RWPE1 (cell line): ENCODE data around the gene HYAL3.

Source experiments
- CTCF ChIA-PET: fragments of 350-600 bp; sonication (Branson Sonifier 250); formaldehyde crosslinking; extraction: SDS; loops from one replicate; lab custom pipeline; 2021; lab: Yijun Ruan, JAX
- POLR2A ChIA-PET: fragments of 400-600 bp; formaldehyde crosslinking; extraction: SDS; loops from one replicate; lab custom pipeline; 2020; ENCODE audit warnings: antibody characterized with exemption; ENCODE audit not compliant: low non-redundant PET; lab: Yijun Ruan, JAX
- DNase-seq: peaks from one replicate; pipeline ENCODE4 v3.0.0; 2012; ENCODE audit warnings: low spot score
- H3K27ac ChIP-seq: fragments of 450-650 bp; 2 replicates; pipeline ENCODE4 v1.5.1; 2017
- CTCF ChIP-seq: fragments of 450-650 bp; conservative IDR thresholded peaks from 2 replicates; pipeline ENCODE4 v1.5.1; 2017; ENCODE audit warnings: low read depth, mild to moderate bottlenecking

HYAL3 gene

GRCh38 chr3:50324351-50325112 is 25.3 kb upstream of the HYAL3 start:
- DNase-seq: peak; percentile 49
- peak; percentile 86 for TF ChIP-seq CTCF
- POLR2A ChIA-PET: interaction anchor here (0.6 kb wide), 2 partner anchors 9 to 25 kb away, joined by 3 to 5 read pairs; partner anchors contain the start of genes HYAL3 and NAA80
- peak overlapping the region; percentile 97 for H3K27ac ChIP-seq
- CTCF ChIA-PET: interaction anchor here (0.6 to 1.1 kb wide), 8 partner anchors 17 to 594 kb away, joined by 3 to 6 read pairs (median 3); partner anchors contain the start of genes IFRD2 and NPRL2

DNA sequence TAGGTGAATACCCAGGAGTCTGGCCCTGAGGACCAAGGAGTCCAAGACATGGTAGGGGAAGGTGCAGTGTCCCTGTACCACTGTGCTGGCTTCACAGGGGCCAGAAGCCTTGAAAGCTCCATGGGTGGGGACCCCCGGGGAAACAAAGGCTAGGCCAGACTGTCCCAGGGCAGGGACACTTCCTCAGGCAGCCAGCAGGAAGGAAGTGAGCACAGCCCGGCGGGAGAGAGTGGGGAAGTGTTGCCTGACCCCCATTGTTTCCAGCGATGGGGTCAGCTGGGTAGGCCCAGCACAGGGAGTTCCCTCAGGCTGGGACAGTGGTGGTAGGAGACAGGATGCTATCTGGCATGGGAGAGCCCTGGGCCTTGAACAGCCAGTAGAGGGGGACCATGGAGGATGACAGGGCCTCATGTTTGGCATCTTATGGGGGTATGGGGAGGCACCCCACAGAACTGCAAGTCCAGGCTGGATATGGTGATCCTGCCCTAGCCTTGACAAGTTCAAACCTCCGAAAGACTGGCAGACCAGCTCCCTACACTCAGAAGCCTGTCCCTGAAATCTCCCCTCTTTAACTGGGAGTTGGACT is 24.5 kb upstream of the HYAL3 start:
- no peak for TF ChIP-seq CTCF

GRCh38 chr3:50323092-50323600 is 23.9 kb upstream of the HYAL3 start:
- ChIA-PET POLR2A (no interaction called here), CTCF (no interaction called here)
- peak overlapping the region; percentile 97 for H3K27ac ChIP-seq
- DNase-seq: no peak
- TF ChIP-seq CTCF: no peak

More for the DNA sequence above, 24.5 kb upstream of the HYAL3 start:
- ChIA-PET CTCF (interaction anchor here (0.6 to 1.1 kb wide), 4 partner anchors 18 to 31 kb away, joined by 3 to 5 read pairs (median 4); partner anchors contain the start of gene IFRD2), POLR2A (interaction anchor here (0.6 kb wide), 2 partner anchors 9 to 24 kb away, joined by 3 to 5 read pairs; partner anchors contain the start of genes HYAL3 and NAA80)
- peak overlapping the region; percentile 97 for H3K27ac ChIP-seq
- no peak for DNase-seq

DNA sequence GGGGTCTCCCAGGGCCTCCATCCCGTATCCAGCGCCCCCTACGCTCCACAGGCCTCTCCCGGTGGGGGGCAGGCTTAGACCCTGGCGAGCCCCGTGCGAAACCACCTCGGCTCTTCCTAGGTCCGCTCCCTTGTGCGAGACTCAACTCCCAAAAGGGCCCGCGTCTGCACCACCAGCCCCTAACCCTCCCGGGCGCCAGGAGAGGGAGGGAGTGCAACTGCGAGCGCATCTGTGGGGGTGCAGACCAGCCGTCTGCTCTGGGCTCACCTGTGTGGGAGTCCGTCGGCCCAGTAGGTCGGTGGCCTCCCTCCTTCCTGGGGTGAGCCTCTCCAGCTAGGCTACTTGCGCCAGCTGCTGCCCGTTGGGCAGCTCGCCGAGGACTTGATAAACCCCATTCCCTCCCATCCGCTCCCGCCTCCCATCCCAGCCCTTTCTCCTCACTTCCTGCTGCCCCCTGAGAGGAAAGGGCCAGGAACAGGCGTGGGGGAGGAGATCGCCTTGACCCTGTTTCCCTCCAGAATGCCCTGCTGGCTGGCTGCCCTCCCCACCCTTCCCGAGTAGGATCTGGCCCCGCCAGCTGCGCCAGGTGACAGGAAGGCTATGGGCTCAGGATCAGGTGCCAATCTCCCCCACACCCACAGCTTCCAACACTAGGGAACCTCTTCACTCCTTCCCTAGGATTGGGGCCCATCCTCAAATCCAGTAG is 23.3 kb upstream of the HYAL3 start, which contains the start of gene HYAL2:
TSS of gene HYAL2 (minus strand) at position 360 of the 706 bp plus-strand sequence. CDS start 2,256 bp downstream, outside the sequence.
- CTCF ChIA-PET: no interaction called here
- H3K27ac ChIP-seq: peak within 1 kb of the TSS; percentile 97
- no peak for TF ChIP-seq CTCF
- no peak for DNase-seq
- POLR2A ChIA-PET: no interaction called here

DNA sequence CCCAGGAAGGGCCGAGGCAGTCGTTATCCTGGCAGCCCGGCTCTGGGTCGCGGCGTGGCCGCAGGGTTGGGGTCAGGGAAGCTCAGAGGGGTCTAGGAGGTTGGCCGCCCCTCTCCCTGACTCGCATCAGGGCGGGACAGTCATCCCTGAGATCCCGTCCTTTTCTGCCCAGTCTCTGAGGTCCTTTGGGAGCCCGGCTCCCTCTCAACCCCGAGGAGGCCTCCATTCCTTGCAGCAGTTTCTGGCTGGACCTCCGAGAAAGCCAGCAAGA is 22.8 kb upstream of the HYAL3 start:
- no peak for DNase-seq
- POLR2A ChIA-PET: interaction anchor here (0.6 kb wide), 1 partner anchor 23 kb away, joined by 3 read pairs; no protein-coding TSS in a partner anchor
- TF ChIP-seq CTCF: no peak
- CTCF ChIA-PET: no interaction called here
- H3K27ac ChIP-seq: peak overlapping the region; percentile 97
